ENCODE results near the gene KRTAP10-4. TPM values are rescaled to one million over a fixed set of nuclear protein-coding genes. Genes with fewer than 3 reads are reported as not detected.
"Not testable (repeated sequence)": the region's sequence is repeated elsewhere in the genome, so short reads cannot be mapped to it uniquely, and the experiment has no call there.

KRTAP10-4 gene
- total and polyA plus RNA-seq, 10 of the 15 experiments (the other 5 are each of a cell fraction or from before 2014, with no cell fraction given), result not detected

DNA sequence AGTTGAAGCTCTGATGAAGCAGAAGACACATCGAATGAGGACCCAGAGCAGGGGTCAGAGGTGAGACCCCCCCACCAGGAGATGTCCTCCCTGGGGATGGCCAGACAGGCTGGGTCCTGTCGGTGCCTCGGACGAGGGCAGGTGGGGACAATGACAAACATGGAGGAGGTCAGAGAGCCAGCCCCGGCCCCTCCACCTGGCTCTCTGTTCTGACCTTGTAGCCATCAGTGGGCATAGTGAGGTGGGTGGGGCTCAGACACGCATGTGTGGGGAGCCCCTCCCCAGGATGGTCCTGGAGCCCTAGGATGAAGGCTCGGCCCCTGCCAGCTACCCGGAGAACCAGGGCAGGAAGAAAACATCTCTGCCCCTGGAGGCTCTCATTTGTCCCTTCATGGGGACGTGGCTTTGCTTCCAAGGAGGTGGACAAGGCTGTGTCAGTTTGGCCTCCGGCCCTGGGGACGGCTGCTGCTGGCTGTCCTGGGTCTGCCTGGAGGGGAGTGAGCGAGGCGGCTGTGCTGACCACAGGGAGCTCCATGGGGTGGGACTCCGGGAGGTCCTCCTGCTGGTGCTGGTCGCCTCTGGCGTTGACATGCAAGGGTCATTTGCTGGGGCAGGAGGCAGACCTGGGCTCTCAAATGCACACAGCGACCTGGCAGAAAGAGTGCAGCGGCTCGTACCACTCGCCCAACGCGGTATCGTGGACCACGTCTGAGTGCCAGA lies 16.2 kb downstream of the KRTAP10-4 start:
- no peaks in the 10 kb centered on the region for H3K27me3 ChIP-seq (replicated peaks in 1 of 2; ENCODE audit: control insufficient read depth in 2 of 2, insufficient read depth in 2 of 2, low read length in 1 of 2)
- ChIA-PET SMC1A (ENCODE audit: uncharacterized antibody, unreplicated experiment) (no interaction called here), RAD21 (ENCODE audit: unreplicated experiment) (no interaction called here), POLR2A (no interaction called here), CTCF (no interaction called here)
- no peak overlapping the region for H3K9ac ChIP-seq (ENCODE audit: control insufficient read depth, insufficient read depth, low read length)
- H3K4me1 ChIP-seq (ENCODE audit: control insufficient read depth, insufficient read depth, low read length), result no peaks in the 10 kb centered on the region
- intact Hi-C loops (cut with micrococcal nuclease; ENCODE audit: unreplicated experiment) (no loop called here), in situ Hi-C loops (cut with MboI) (no loop called here)
- WGBS (ENCODE audit: insufficient coverage, insufficient replicate concordance, low lambda C conversion rate, missing lambda C conversion rate), result 46% methylated on average over 21 of the region's 24 CpGs
- H3K4me2 ChIP-seq (ENCODE audit: control insufficient read depth, insufficient read depth), result no peak overlapping the region
- H3K9me3 ChIP-seq (replicated peaks; ENCODE audit: control insufficient read depth, insufficient read depth, low read length), result no peaks in the 10 kb centered on the region
- BruUV-seq (replicated peaks), result no TSS peak
- H4K20me1 ChIP-seq (ENCODE audit: control insufficient read depth, insufficient read depth), result no peaks in the 10 kb centered on the region
- FAIRE-seq, result no peak
- H3K27ac ChIP-seq (ENCODE audit: control insufficient read depth, insufficient read depth), result no peak overlapping the region
- no peak overlapping the region for H3K4me3 ChIP-seq
- ATAC-seq, result no peak
- H3K79me2 ChIP-seq (ENCODE audit: control insufficient read depth, insufficient read depth, low read length), result no peaks in the 10 kb centered on the region
- no peak for TF ChIP-seq IKZF2 (IDR thresholded peaks at IDR 0.05)
- no peak for DNase-seq (ENCODE audit: low read depth, low spot score)
- no peak overlapping the region for H2AFZ ChIP-seq (ENCODE audit: control insufficient read depth, low read depth, low read length)
- no peaks in the 10 kb centered on the region for H3K36me3 ChIP-seq (ENCODE audit: control insufficient read depth in 2 of 2, insufficient read depth in 2 of 2, low read length in 1 of 2)

DNA sequence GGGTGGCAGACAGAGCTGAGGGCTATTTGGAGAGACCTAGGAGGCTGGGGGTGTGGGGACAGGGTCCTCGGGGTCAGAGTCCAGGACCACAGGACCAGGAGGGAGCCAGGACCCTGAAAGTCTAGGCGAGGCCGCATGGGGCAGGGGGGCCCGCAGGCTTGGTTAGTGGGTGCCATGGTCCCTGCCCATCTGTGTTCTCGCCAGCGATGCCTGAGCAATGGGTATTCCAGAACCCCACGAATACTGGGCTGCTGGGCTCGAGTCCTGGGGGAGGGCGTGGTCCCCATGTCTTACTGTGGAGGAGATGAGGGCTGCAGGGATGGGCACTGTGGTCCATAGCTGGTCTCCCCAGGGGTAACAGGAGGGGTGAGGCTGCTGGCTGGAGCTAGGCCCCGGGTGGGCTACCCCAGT lies 16.8 kb downstream of the KRTAP10-4 start:
- in situ Hi-C loops (cut with MboI), result no loop called here
- CTCF ChIA-PET, result no interaction called here
- no TSS peak for BruUV-seq (replicated peaks)
- Histone ChIP-seq H3K9ac (ENCODE audit: control insufficient read depth, insufficient read depth, low read length) (no peak overlapping the region), H4K20me1 (ENCODE audit: control insufficient read depth, insufficient read depth) (no peaks in the 10 kb centered on the region), H2AFZ (ENCODE audit: control insufficient read depth, low read depth, low read length) (no peak overlapping the region), H3K4me2 (ENCODE audit: control insufficient read depth, insufficient read depth) (no peak overlapping the region), H3K4me1 (ENCODE audit: control insufficient read depth, insufficient read depth, low read length) (no peaks in the 10 kb centered on the region), H3K27me3 (replicated peaks in 1 of 2; ENCODE audit: control insufficient read depth in 2 of 2, insufficient read depth in 2 of 2, low read length in 1 of 2) (no peaks in the 10 kb centered on the region), H3K36me3 (ENCODE audit: control insufficient read depth in 2 of 2, insufficient read depth in 2 of 2, low read length in 1 of 2) (no peaks in the 10 kb centered on the region), H3K27ac (ENCODE audit: control insufficient read depth, insufficient read depth) (no peak overlapping the region), H3K4me3 (no peak overlapping the region), H3K9me3 (replicated peaks; ENCODE audit: control insufficient read depth, insufficient read depth, low read length) (no peaks in the 10 kb centered on the region), H3K79me2 (ENCODE audit: control insufficient read depth, insufficient read depth, low read length) (no peaks in the 10 kb centered on the region)
- intact Hi-C loops (cut with micrococcal nuclease; ENCODE audit: unreplicated experiment), result no loop called here
- TF ChIP-seq ETV6 (conservative IDR thresholded peaks at IDR 0.05 in 1 of 2, IDR thresholded peaks at IDR 0.05 in 1 of 2; ENCODE audit: borderline replicate concordance in 1 of 2, low read depth in 1 of 2), result no peak
- no peak for TF ChIP-seq ASH2L (IDR thresholded peaks at IDR 0.05; ENCODE audit: borderline replicate concordance, low read depth)
- no peak for TF ChIP-seq SMAD5 (IDR thresholded peaks at IDR 0.05; ENCODE audit: low read depth)
- TF ChIP-seq ZNF622 (IDR thresholded peaks at IDR 0.05), result no peak
- no peak for TF ChIP-seq TAF1 (IDR thresholded peaks at IDR 0.05; ENCODE audit: borderline replicate concordance, low read depth, low read length)
- no peak for TF ChIP-seq IRF4 (IDR thresholded peaks at IDR 0.05; ENCODE audit: low read depth, low read length)
- FAIRE-seq (no peak), ATAC-seq (no peak), DNase-seq (ENCODE audit: low read depth, low spot score) (no peak)
- RAD21 ChIA-PET (ENCODE audit: unreplicated experiment), result no interaction called here
- 34% methylated on average over 10 of the region's 10 CpGs for WGBS (ENCODE audit: insufficient coverage, insufficient replicate concordance, low lambda C conversion rate, missing lambda C conversion rate)
- POLR2A ChIA-PET, result no interaction called here
- SMC1A ChIA-PET (ENCODE audit: uncharacterized antibody, unreplicated experiment), result no interaction called here

DNA sequence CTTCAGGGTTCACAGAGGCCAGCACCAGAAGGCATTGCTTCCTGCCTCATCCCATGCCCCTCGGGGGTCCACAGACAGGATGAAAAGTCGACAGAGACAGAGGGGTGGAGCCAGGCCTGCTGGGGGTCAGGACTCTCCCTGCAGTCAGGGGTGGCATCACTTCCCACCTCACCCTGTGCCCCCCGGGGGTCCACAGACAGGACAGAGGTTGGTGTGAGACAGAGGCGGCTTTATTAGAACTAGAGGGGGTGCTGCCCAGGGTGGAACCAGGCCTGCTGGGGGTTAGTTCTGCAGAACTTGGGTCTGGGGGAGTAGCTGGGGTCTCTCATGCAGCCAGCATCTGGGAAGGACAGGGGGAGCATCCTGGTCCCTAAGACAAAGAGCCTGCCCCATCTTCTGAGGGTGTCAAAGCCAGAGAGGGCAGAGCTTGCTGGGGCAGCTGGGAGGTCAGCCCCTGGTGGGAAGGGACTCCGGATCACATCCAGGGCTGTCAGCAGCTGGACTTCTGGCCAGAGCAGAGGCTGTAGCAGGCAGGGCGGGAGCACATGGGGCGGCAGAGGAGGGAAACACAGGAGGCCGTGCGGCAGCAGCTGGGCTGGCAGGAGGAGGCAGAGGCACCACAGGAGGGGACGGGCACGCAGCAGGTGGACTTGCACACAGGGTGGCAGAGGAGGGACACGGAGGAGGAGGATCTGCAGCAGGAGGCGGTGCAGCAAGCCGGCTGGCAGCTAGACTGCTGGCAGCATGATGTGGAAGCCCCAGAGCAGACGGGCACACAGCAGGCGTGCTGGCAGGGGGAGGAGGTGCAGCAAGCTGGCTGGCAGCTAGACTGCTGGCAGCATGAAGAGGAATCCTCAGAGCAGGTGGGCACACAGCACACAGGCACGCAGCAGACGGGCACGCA lies 17.6 kb downstream of the KRTAP10-4 start:
- CTCF ChIA-PET; H3K4me2 ChIP-seq (ENCODE audit: control insufficient read depth, insufficient read depth); H3K9me3 ChIP-seq (replicated peaks; ENCODE audit: control insufficient read depth, insufficient read depth, low read length); H2AFZ ChIP-seq (ENCODE audit: control insufficient read depth, low read depth, low read length); SMC1A ChIA-PET (ENCODE audit: uncharacterized antibody, unreplicated experiment); in situ Hi-C loops (cut with MboI); H3K27ac ChIP-seq (ENCODE audit: control insufficient read depth, insufficient read depth); H3K36me3 ChIP-seq (ENCODE audit: control insufficient read depth in 2 of 2, insufficient read depth in 2 of 2, low read length in 1 of 2); BruUV-seq (replicated peaks); POLR2A ChIA-PET; H4K20me1 ChIP-seq (ENCODE audit: control insufficient read depth, insufficient read depth); H3K9ac ChIP-seq (ENCODE audit: control insufficient read depth, insufficient read depth, low read length); H3K4me1 ChIP-seq (ENCODE audit: control insufficient read depth, insufficient read depth, low read length); ATAC-seq; intact Hi-C loops (cut with micrococcal nuclease; ENCODE audit: unreplicated experiment); H3K79me2 ChIP-seq (ENCODE audit: control insufficient read depth, insufficient read depth, low read length); RAD21 ChIA-PET (ENCODE audit: unreplicated experiment); H3K27me3 ChIP-seq (replicated peaks in 1 of 2; ENCODE audit: control insufficient read depth in 2 of 2, insufficient read depth in 2 of 2, low read length in 1 of 2); H3K4me3 ChIP-seq; DNase-seq (ENCODE audit: low read depth, low spot score); FAIRE-seq: not testable (repeated sequence)
- 33% methylated on average over 11 of the region's 19 CpGs for WGBS (ENCODE audit: insufficient coverage, insufficient replicate concordance, low lambda C conversion rate, missing lambda C conversion rate)

Data from GM12878 (cell line).